Stimulated activated CD8-positive, alpha-beta memory T cell treated with anti-CD3 and anti-CD28 coated beads, Interleukin-4, amount 100 ng/mL, for 1 hour (primary cell): ENCODE results near the gene FBXO15.

ENCODE experiments used
- DNase-seq, 2 donors: peaks; one replicate each; pipeline ENCODE4 v3.0.0-alpha.2; 2020; ENCODE audit warnings: low read depth in 2 of 2, low spot score in 1 of 2

FBXO15 gene

DNA sequence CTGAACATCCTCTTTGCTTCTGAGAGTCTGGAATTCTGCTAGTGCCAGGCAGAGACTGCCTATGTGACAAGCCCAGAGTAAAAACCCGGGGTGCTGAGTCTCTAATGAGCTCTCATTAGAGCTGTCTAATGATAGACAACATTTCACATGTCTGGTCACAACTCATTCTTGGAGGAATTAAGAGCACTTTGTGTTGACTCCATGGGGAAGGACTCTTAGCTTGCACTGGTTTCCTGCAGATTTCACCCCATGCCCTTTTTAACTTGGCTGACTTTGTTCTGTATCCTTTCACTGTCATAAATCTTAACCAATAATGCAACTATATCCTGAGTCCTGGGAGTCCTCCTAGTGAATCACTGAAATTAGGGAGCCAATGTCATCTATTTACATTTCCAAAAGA, 33.5 kb downstream of the FBXO15 start:
- DNase-seq = no peak

GRCh38 chr18:74113711-74114110, 33.9 kb downstream of the FBXO15 start:
- no peak for DNase-seq

- DNase-seq = no peak
These were observed 36.7 kb downstream of the FBXO15 start for GRCh38 chr18:74110976-74111375.

- DNase-seq = no peak
These were observed 37.5 kb downstream of the FBXO15 start for GRCh38 chr18:74110149-74110548.

- no peak for DNase-seq
These were observed 39.2 kb downstream of the FBXO15 start for GRCh38 chr18:74108460-74108859.

- DNase-seq = no peak
These were observed 49.8 kb downstream of the FBXO15 start for GRCh38 chr18:74097803-74098202.

- no peak for DNase-seq
These were observed 54.7 kb downstream of the FBXO15 start for GRCh38 chr18:74092922-74093321.

- no peak for DNase-seq
These were observed 63.3 kb downstream of the FBXO15 start for GRCh38 chr18:74084184-74084855.

DNA sequence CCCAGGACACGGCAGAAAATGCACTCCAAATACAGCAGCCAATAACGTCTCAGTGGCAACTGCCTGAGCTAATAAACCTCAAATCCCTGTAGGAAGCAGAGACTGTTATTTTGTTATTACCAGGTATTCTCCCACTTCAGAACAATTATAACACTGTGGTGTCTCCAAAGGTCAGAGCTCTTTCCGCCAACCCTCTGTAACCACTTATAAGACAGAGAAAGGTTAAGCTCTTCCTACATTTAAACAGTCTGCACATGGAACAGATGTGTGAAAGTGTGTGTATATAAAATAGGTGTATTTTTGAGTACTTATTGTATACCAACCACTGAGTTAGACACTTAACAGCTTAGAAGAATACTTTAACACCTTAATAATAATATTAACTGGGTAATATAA, 64.1 kb downstream of the FBXO15 start:
- DNase-seq = no peak

DNA sequence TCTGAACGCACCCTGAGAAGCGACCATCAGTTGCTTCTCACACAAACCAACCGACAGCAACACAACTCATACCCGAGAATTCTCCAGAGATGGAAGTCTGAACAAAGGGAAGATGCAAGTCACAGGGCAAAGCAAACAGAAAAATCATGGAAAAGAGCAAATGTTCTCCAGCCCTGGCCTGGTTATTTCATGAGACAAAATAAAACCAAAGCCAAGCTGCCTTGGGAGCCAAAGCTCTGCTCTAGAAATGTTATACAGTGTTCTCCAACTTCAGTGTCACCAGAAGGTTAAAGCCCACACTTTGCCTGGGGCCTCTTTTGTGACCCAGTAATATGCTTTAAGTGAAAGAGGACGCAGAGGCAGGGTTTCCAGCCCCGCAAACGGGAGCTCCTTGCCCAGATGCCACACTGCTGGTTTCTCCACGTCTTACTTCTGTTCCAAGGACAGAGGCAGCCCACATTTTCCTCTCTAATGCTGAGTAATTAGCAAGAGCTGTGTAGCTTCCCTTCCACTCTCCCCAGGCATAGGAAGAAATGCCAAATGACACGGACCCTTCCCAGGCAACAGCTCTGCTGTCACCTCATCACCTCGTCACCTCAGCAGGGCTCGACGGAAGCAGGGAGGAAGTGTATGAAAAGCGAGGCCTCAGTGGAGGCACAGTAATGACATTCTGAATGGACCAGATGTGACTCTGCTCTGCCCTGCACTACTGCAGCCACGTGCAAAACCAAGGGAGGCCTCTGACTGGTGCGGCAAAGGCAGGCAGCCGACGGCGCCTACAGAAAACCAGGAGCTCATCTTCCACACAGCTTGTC, 64.7 kb downstream of the FBXO15 start:
- DNase-seq = no peak

GRCh38 chr18:74081966-74082741, 65.5 kb downstream of the FBXO15 start:
- peak; percentile 1 to 14 for DNase-seq

- no peak for DNase-seq
These were observed 69.4 kb downstream of the FBXO15 start for GRCh38 chr18:74078257-74078656.

- DNase-seq = no peak
These were observed 72.7 kb downstream of the FBXO15 start for GRCh38 chr18:74074668-74075564.

DNA sequence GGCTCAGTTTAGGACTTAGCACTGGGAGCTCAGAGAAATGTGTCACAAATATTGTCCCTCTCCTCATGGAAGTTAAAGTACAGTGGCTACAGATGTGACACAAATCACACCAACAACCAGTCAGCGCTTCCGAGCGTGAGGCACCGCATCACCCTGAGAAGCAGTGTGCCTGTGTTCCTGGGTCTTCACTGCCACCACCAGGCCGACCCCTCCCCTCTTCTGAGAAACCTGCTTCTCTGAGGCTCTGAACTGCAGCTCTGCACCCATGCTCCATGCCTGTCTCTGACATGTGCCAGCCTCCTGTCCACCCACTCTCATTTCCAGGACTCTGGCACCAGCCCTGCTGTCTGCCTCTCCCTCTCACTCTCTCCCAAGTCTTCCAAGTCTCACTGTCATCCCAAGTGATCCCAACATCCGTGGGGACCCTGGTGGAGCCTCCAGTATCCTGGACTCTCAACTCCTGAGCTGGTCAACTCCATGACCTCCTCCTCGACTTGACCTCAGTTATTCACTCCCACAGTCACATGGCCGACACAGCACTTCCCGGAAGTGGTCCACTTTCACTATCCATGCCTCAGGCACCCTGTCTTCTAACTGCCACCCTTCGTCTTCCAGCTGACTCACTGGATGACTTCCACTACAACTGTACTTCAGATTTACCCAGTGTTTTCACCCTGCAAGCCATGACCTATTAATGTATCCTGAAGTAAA, 73.5 kb downstream of the FBXO15 start:
- no peak for DNase-seq

DNA sequence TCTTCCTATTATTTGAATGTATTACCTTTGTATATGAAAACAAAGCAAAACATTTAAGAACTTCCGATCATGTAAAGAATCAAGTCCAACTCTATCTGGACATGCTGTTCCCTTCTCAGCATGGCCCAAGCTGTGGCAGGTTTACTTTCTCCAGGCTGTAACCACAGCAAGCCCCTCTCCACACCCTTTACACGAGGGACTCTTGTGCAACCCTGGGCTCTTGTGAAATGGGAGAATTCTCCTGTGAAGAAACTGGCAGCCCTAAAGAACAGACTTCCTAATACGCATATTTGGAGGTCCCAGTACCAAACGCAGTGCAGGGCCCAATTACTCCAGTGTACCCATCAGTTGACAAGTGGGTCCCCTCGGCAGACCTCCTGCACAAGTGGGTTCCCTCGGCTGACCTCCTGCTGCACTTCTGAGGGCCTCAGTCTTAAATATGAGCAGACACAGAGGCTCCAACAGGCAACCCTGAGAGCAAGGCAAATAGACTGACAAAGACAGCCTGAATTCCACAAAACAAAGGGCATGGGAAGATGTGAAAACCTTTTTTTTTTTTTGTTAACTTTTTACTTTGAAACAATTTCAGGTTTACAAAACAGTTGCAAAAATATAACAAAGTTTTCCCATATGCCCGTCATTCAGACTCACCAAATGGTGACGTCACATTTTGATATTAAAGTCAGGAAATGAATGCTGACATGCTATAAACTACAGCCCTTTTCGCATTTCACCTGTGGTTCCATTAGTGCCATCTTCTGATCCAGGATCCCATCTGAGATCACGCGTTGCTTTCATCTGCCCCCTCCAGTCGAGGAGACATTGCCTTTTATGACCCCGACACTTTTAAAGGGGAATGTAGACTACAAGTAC, 78.2 kb downstream of the FBXO15 start:
- DNase-seq = no peak

DNA sequence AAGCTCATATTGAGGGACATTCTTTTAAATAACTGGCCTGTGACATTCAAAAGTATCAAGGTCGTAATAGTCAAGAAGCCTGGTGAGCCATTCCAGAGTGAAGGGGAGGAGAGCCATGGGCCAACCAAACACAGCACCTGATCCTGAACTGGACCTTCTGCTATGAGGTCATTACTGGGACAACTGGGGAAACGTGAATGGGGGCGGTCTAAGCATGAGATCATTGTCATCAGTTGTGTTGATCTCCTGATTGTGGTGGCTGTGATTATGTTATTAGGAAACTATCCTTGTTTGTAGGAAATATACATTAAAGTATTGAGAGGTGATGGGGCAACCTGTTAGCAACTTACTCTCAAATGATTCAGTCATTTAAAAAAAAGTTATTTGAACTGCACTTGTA, 79.3 kb downstream of the FBXO15 start:
- no peak for DNase-seq

- DNase-seq = no peak
These were observed 81.6 kb downstream of the FBXO15 start for GRCh38 chr18:74066018-74066417.

- DNase-seq = no peak
These were observed 82.3 kb downstream of the FBXO15 start for GRCh38 chr18:74065366-74065765.

- no peak for DNase-seq
These were observed 83.1 kb downstream of the FBXO15 start for GRCh38 chr18:74064510-74064909.
